Stomach (tissue), 19 donors: Measurements from ENCODE around the gene KLF16. TPM values are rescaled to one million over a fixed set of nuclear protein-coding genes. Genes with fewer than 3 reads are reported as not detected.

Experiments
- DNase-seq, 2 donors: peaks; one replicate each; pipeline versions ENCODE4 v3.0.0 to v3.0.0-alpha.2; 2013 to 2019
- H3K27ac ChIP-seq, 5 donors: fragments of 200-600 bp in 4 of 5; sonication (generic) in 4 of 5; one replicate each; pipeline ENCODE4 v1.5.1; 2013 to 2019; ENCODE audit warnings: mild to moderate bottlenecking in 1 of 5, moderate library complexity in 1 of 5
- H3K27me3 ChIP-seq, 3 donors: fragments of 200-600 bp; sonication (generic); one replicate each; pipeline ENCODE4 v1.5.1; 2017 to 2019; ENCODE audit warnings: mixed run types in 1 of 3
- H3K36me3 ChIP-seq, 4 donors: fragments of 200-600 bp; sonication (generic); 1 replicate in 3 of 4; 2 replicates in 1 of 4; pipeline ENCODE4 v1.5.1; 2016 to 2019
- H3K4me1 ChIP-seq, 4 donors: fragments of 200-600 bp; sonication (generic); one replicate each; pipeline ENCODE4 v1.5.1; 2016 to 2019
- H3K4me3 ChIP-seq, 4 donors: fragments of 200-600 bp; sonication (generic) in 3 of 4; one replicate each; pipeline ENCODE4 v1.5.1; 2016 to 2019; ENCODE audit warnings: mild to moderate bottlenecking in 1 of 4
- H3K9me3 ChIP-seq, 4 donors: fragments of 200-600 bp; sonication (generic); one replicate each; pipeline ENCODE4 v1.5.1; 2016 to 2019
- EP300 ChIP-seq: sonication (generic); formaldehyde crosslinking; IDR thresholded peaks from one replicate; pipeline ENCODE4 v1.6.1; 2017; ENCODE audit warnings: antibody characterized with exemption
- POLR2A ChIP-seq, 4 donors: fragments of 450-650 bp; IDR thresholded peaks; one replicate each; pipeline ENCODE4 v1.6.1; 2016; ENCODE audit warnings: antibody characterized with exemption in 4 of 4, control low read depth in 2 of 4, mild to moderate bottlenecking in 1 of 4, moderate library complexity in 1 of 4
- POLR2AphosphoS5 ChIP-seq, 3 donors: sonication (generic); formaldehyde crosslinking; IDR thresholded peaks; one replicate each; pipeline ENCODE4 v1.6.1; 2016; ENCODE audit warnings: antibody characterized with exemption in 3 of 3
- WGBS, 5 donors: extraction: QIAGEN DNeasy Blood & Tissue Kit in 3 of 5; methylation state at CpG; one replicate each; pipeline versions ENCODE4 v1.1.5 to v1.1.7; 2013 to 2018; 5-methylcytosine and 5-hydroxymethylcytosine counted together
- intact Hi-C: fragments of 100-400 bp; cut with DNase I; formaldehyde crosslinking; loops from one replicate; pipeline ENCODE4 v1.15.1; 2023; ENCODE audit warnings: low total_unique reads
- long read RNA-seq, 10 donors: transcript quantifications; one replicate each; lab custom pipeline, GENCODE V29; 2026
- polyA plus RNA-seq, 3 donors: library from polyadenylated mRNA; stranded (reverse); fragments of 200-250 nt; gene quantifications; one replicate each; pipeline ENCODE4 v1.2.3, GENCODE V29; 2013
- total RNA-seq, 5 donors: library from RNA; depleted of rRNA; stranded (reverse); fragments of >200 nt; gene quantifications; one replicate each; pipeline versions ENCODE4 v1.1.0 to v1.2.3, GENCODE V29; 2014 to 2016
- TF ChIP-seq, protein P1 (sequence below), 7 experiments: fragments of 450-650 bp in 4 of 7; fragments of 200-600 bp in 3 of 7; sonication (generic) in 3 of 7; IDR thresholded peaks; one replicate each; pipeline ENCODE4 v1.5.1; 2016 to 2019; ENCODE audit warnings: antibody characterized with exemption in 7 of 7, control low read depth in 2 of 7, mild to moderate bottlenecking in 1 of 7
- donor health status: healthy with polysubstance abuse.
- donor health status: Bipolar disorder and iron deficiency.
- donor health status: healthy.

The KLF16 gene
- total RNA-seq, result 10 to 100 TPM in 2 of 5 donors, 1 to 10 TPM in 2, not detected in 1; 3.5 to 31.9 (median 15.8) TPM
- polyA plus RNA-seq, result 1 to 10 TPM; 5.0 to 7.6 (median 6.6) TPM
- long read RNA-seq, donor 1, transcript KLF16-201 (2 exons, 2,890 nt), result major isoform, 6 of 6 reads
- long read RNA-seq, donor 1, partial matches to known transcripts, result 0 of 6 reads
- long read RNA-seq, donor 1, other reads (novel, unspliced or antisense), result 0 of 6 reads
- long read RNA-seq, donor 2, partial matches to known transcripts, result 10 of 14 reads
- long read RNA-seq, donor 2, other reads (novel, unspliced or antisense), result 0 of 14 reads
- long read RNA-seq, donor 3, partial matches to known transcripts, result 7 of 10 reads
- long read RNA-seq, donor 3, other reads (novel, unspliced or antisense), result 0 of 10 reads
- long read RNA-seq, donor 4, partial matches to known transcripts, result 0 of 1 reads
- long read RNA-seq, donor 4, other reads (novel, unspliced or antisense), result 0 of 1 reads
- long read RNA-seq, donor 5, transcript KLF16-201 (2 exons, 2,890 nt), result major isoform, 12 of 22 reads
- long read RNA-seq, donor 5, partial matches to known transcripts, result 10 of 22 reads
- long read RNA-seq, donor 5, other reads (novel, unspliced or antisense), result 0 of 22 reads
- long read RNA-seq, donor 6, transcript KLF16-201 (2 exons, 2,890 nt), result major isoform, 6 of 6 reads
- long read RNA-seq, donor 6, partial matches to known transcripts, result 0 of 6 reads
- long read RNA-seq, donor 6, other reads (novel, unspliced or antisense), result 0 of 6 reads
- long read RNA-seq, donor 7, transcript KLF16-201 (2 exons, 2,890 nt), result major isoform, 10 of 10 reads
- long read RNA-seq, donor 7, partial matches to known transcripts, result 0 of 10 reads
- long read RNA-seq, donor 7, other reads (novel, unspliced or antisense), result 0 of 10 reads
- long read RNA-seq, donor 8, partial matches to known transcripts, result 0 of 3 reads
- long read RNA-seq, donor 8, other reads (novel, unspliced or antisense), result 0 of 3 reads
- long read RNA-seq, donor 9, partial matches to known transcripts, result 12 of 17 reads
- long read RNA-seq, donor 9, other reads (novel, unspliced or antisense), result 0 of 17 reads
- long read RNA-seq, donor 10, partial matches to known transcripts, result 0 of 2 reads
- long read RNA-seq, donor 10, other reads (novel, unspliced or antisense), result 0 of 2 reads

DNA sequence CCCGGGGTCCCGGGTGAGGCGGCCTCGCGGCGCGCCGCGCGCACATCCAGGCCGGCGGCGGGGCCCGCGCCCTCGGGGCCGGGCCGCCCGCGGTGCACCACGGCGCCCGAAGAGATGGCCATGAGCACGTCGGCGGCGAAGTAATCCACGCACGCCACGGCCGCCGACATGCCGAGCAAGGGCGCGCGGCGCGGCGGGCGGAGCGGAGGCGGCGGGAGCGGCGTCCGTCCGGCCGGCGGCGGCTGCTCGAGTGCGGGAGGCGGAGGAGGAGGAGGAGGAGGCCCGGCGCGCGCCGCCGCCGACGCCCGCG, at the start of gene KLF16:
Gene KLF16 (minus strand): TSS at position 252 of the 310 bp plus-strand sequence. CDS start 82 bp downstream, at position 170.
- Histone ChIP-seq H3K27ac (peak within 1 kb of the TSS; percentile 91 to 94 (median 93)), H3K4me3 (peak within 1 kb of the TSS; percentile 66 to 89 (median 84)), H3K27me3 (peaks cover 0 to 9% (median 0%) of the 10 kb centered on the region in 3 donors), H3K4me1 (peaks cover 42 to 57% (median 53%) of the 10 kb centered on the region in 4 donors), H3K9me3 (no peaks in the 10 kb centered on the region), H3K36me3 (no peaks in the 10 kb centered on the region)
- no peak for DNase-seq
- intact Hi-C loops, result no loop called here
- 0 to 1% (median 0%) methylated on average over 13 to 61 of the region's 63 CpGs; no CpG with 5 or more reads in 1 of the 5 donors for WGBS, 5 donors
- TF ChIP-seq EP300, result no peak
- TF ChIP-seq POLR2A (IDR thresholded peaks at IDR 0.05), result no peak
- TF ChIP-seq, protein P1, sequence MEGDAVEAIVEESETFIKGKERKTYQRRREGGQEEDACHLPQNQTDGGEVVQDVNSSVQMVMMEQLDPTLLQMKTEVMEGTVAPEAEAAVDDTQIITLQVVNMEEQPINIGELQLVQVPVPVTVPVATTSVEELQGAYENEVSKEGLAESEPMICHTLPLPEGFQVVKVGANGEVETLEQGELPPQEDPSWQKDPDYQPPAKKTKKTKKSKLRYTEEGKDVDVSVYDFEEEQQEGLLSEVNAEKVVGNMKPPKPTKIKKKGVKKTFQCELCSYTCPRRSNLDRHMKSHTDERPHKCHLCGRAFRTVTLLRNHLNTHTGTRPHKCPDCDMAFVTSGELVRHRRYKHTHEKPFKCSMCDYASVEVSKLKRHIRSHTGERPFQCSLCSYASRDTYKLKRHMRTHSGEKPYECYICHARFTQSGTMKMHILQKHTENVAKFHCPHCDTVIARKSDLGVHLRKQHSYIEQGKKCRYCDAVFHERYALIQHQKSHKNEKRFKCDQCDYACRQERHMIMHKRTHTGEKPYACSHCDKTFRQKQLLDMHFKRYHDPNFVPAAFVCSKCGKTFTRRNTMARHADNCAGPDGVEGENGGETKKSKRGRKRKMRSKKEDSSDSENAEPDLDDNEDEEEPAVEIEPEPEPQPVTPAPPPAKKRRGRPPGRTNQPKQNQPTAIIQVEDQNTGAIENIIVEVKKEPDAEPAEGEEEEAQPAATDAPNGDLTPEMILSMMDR (IDR thresholded peaks at IDR 0.05), result no peak
- peak in 1 of 3 donors; percentile 19 for TF ChIP-seq POLR2AphosphoS5 (IDR thresholded peaks at IDR 0.05)

DNA sequence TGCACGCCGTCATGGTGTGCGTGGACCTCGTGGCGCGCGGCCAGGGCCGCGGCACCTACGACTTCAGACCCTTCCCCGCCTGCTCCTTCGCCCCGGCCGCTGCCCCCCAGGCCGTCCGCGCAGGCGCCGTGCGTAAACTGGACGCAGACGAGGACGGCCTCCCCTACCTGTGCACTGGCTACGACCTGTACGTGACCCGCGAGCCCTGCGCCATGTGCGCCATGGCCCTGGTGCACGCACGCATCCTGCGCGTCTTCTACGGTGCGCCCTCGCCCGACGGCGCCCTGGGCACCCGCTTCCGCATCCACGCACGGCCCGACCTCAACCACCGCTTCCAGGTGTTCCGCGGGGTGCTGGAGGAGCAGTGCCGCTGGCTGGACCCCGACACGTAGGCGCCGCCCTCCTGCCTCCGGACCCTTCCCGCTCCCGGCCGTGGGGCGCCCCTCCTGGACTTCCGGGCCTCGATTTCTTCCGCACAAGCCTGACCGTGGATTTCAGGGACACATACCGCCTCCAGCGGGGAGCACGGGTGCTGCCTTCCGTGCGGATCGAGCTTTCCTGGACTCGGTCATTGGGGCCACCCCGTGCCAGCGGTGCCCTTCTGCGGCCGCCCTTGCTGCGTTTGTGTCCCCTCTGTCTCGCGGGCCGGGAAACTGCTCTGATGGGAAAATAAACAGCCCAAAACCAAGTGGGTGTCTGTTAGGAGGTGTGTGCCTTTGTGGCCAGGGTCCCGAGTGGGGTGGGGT, 49.6 kb upstream of the KLF16 start:
- H3K9me3 ChIP-seq, result no peaks in the 10 kb centered on the region
- DNase-seq, result no peak
- intact Hi-C loops, result no loop called here
- H3K36me3 ChIP-seq, result peaks cover 22 to 62% (median 46%) of the 10 kb centered on the region in 4 donors
- no peaks in the 10 kb centered on the region for H3K27me3 ChIP-seq
- TF ChIP-seq, protein P1 (IDR thresholded peaks at IDR 0.05), result no peak
- TF ChIP-seq POLR2A (IDR thresholded peaks at IDR 0.05) (no peak), EP300 (no peak), POLR2AphosphoS5 (IDR thresholded peaks at IDR 0.05) (no peak)
- WGBS, 5 donors, result 97 to 98% (median 97%) methylated on average over 63 to 77 of the region's 77 CpGs
- H3K4me1 ChIP-seq, result peaks cover 17 to 42% (median 37%) of the 10 kb centered on the region in 4 donors
- H3K4me3 ChIP-seq, result no peak overlapping the region
- H3K27ac ChIP-seq, result no peak overlapping the region

DNA sequence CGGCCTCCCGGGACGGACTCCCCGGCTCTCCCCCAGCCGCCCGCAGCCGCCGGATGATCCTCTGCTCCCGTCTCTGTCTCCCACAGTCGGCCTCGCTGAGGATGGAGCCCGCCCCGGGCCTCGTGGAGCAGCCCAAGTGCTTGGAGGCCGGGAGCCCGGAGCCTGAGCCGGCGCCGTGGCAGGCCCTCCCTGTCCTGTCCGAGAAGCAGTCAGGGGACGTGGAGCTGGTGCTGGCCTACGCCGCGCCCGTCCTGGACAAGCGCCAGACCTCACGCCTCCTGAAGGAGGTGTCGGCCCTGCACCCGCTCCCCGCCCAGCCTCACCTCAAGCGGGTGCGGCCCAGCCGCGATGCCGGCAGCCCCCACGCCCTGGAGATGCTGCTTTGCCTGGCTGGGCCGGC, 48.6 kb upstream of the KLF16 start:
- peak overlapping the region in 4 of 5 donors; percentile 50 to 57 (median 52) for H3K27ac ChIP-seq
- H3K4me1 ChIP-seq, result peaks cover 17 to 51% (median 46%) of the 10 kb centered on the region in 4 donors
- WGBS, 5 donors, result 29 to 84% (median 46%) methylated on average over 7 to 37 of the region's 37 CpGs
- peak; percentile 82 to 87 for DNase-seq
- no peak overlapping the region for H3K4me3 ChIP-seq
- no peaks in the 10 kb centered on the region for H3K9me3 ChIP-seq
- no peaks in the 10 kb centered on the region for H3K27me3 ChIP-seq
- intact Hi-C loops, result no loop called here
- H3K36me3 ChIP-seq, result peaks cover 20 to 54% (median 38%) of the 10 kb centered on the region in 4 donors
- TF ChIP-seq POLR2A (IDR thresholded peaks at IDR 0.05) (no peak), POLR2AphosphoS5 (IDR thresholded peaks at IDR 0.05) (peak in 2 of 3 donors; percentile 59 to 71), EP300 (no peak)
- TF ChIP-seq, protein P1 (IDR thresholded peaks at IDR 0.05), result no peak
